Inferior parietal cortex (tissue), 1 donor: Measurements from ENCODE around the gene TRIP4.

Experiments
- DNase-seq: peaks from one replicate; pipeline ENCODE4 v3.0.0-alpha.2; 2016; ENCODE audit errors: extremely low spot score

TRIP4 gene

GRCh38 chr15:64447536-64448315 is 60.1 kb downstream of the TRIP4 start:
- no peak for DNase-seq

- DNase-seq = peak; percentile 63
Observed at GRCh38 chr15:64452988-64453688, 65.5 kb downstream of the TRIP4 start.

- no peak for DNase-seq
Observed at GRCh38 chr15:64453689-64454037, 66.0 kb downstream of the TRIP4 start.

- no peak for DNase-seq
Observed at GRCh38 chr15:64454282-64454681, 66.6 kb downstream of the TRIP4 start.

- DNase-seq = no peak
Observed at GRCh38 chr15:64455961-64456371, 68.3 kb downstream of the TRIP4 start.

GRCh38 chr15:64456634-64457108 is 69.0 kb downstream of the TRIP4 start:
- DNase-seq = no peak

- no peak for DNase-seq
Observed at GRCh38 chr15:64459066-64459781, 71.6 kb downstream of the TRIP4 start.

- DNase-seq = peak; percentile 93
Observed at GRCh38 chr15:64460206-64460723, 72.6 kb downstream of the TRIP4 start, which contains the start of gene ZNF609. Gene ZNF609 (plus strand): TSS chr15:64460578. CDS start chr15:64499420, 38,842 bp downstream.

GRCh38 chr15:64460724-64461720 is 73.4 kb downstream of the TRIP4 start:
- peak; percentile 75 for DNase-seq

- peak; percentile 67 for DNase-seq
Observed at GRCh38 chr15:64461721-64462162, 74.1 kb downstream of the TRIP4 start.

- no peak for DNase-seq
Observed at GRCh38 chr15:64462492-64462891, 74.9 kb downstream of the TRIP4 start.

- no peak for DNase-seq
Observed at GRCh38 chr15:64464276-64465005, 76.8 kb downstream of the TRIP4 start.

GRCh38 chr15:64466408-64467141 is 78.9 kb downstream of the TRIP4 start:
- DNase-seq = no peak

- no peak for DNase-seq
Observed at GRCh38 chr15:64472161-64472560, 84.5 kb downstream of the TRIP4 start.

- DNase-seq = no peak
Observed at GRCh38 chr15:64474846-64475245, 87.2 kb downstream of the TRIP4 start.

GRCh38 chr15:64476550-64476949 is 88.9 kb downstream of the TRIP4 start:
- DNase-seq = no peak

GRCh38 chr15:64478863-64479262 is 91.2 kb downstream of the TRIP4 start:
- no peak for DNase-seq

GRCh38 chr15:64480891-64481290 is 93.3 kb downstream of the TRIP4 start:
- no peak for DNase-seq

GRCh38 chr15:64483749-64484148 is 96.1 kb downstream of the TRIP4 start:
- DNase-seq = no peak
